Transverse colon (tissue), 4 donors: ENCODE measurements around the gene TVP23A.

ENCODE experiments used
- EP300 ChIP-seq: sonication (generic); formaldehyde crosslinking; IDR thresholded peaks from one replicate; pipeline ENCODE4 v1.6.1; 2017; ENCODE audit warnings: antibody characterized with exemption, low read depth
- POLR2A ChIP-seq: fragments of 450-650 bp; IDR thresholded peaks from one replicate; pipeline ENCODE4 v1.6.1; 2016; ENCODE audit warnings: antibody characterized with exemption, mild to moderate bottlenecking, moderate library complexity
- POLR2AphosphoS5 ChIP-seq, 3 donors: sonication (generic); formaldehyde crosslinking; IDR thresholded peaks; one replicate each; pipeline ENCODE4 v1.6.1; 2016; ENCODE audit warnings: antibody characterized with exemption in 3 of 3
- TF ChIP-seq, protein P1 (sequence below), 5 experiments: fragments of 200-600 bp in 3 of 5; fragments of 450-650 bp in 2 of 5; sonication (generic) in 3 of 5; IDR thresholded peaks; 1 replicate in 2 of 5; 2 replicates in 3 of 5; pipeline ENCODE4 v1.5.1; 2016 to 2017; ENCODE audit warnings: antibody characterized with exemption in 5 of 5, inconsistent platforms in 3 of 5, mild to moderate bottlenecking in 2 of 5, moderate library complexity in 1 of 5

DNA sequence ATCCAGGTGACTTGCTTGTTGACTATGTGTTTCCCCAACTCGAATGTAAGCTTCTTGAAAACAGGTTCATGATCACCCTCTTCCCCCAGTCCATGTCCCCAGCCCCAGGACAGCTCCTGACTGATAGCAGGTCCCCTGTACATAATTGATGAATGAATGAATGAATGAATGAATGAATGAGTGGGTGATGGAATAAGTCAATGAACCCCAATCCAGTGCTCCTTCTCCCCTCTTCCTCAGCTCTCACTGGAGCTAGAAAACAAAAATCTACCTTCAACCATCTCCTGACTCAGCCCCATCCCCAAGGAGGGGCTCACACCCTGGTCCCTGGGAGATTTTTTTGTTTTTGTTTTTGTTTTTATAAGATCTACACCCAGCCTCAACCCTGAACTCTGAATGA is 16.2 kb upstream of the TVP23A start:
- TF ChIP-seq, protein P1, sequence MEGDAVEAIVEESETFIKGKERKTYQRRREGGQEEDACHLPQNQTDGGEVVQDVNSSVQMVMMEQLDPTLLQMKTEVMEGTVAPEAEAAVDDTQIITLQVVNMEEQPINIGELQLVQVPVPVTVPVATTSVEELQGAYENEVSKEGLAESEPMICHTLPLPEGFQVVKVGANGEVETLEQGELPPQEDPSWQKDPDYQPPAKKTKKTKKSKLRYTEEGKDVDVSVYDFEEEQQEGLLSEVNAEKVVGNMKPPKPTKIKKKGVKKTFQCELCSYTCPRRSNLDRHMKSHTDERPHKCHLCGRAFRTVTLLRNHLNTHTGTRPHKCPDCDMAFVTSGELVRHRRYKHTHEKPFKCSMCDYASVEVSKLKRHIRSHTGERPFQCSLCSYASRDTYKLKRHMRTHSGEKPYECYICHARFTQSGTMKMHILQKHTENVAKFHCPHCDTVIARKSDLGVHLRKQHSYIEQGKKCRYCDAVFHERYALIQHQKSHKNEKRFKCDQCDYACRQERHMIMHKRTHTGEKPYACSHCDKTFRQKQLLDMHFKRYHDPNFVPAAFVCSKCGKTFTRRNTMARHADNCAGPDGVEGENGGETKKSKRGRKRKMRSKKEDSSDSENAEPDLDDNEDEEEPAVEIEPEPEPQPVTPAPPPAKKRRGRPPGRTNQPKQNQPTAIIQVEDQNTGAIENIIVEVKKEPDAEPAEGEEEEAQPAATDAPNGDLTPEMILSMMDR (IDR thresholded peaks at IDR 0.05), result no peak
- TF ChIP-seq POLR2A, result no peak
- no peak for TF ChIP-seq POLR2AphosphoS5 (IDR thresholded peaks at IDR 0.05)
- TF ChIP-seq EP300, result no peak
